ENCODE data around the gene GAS6.

DNA sequence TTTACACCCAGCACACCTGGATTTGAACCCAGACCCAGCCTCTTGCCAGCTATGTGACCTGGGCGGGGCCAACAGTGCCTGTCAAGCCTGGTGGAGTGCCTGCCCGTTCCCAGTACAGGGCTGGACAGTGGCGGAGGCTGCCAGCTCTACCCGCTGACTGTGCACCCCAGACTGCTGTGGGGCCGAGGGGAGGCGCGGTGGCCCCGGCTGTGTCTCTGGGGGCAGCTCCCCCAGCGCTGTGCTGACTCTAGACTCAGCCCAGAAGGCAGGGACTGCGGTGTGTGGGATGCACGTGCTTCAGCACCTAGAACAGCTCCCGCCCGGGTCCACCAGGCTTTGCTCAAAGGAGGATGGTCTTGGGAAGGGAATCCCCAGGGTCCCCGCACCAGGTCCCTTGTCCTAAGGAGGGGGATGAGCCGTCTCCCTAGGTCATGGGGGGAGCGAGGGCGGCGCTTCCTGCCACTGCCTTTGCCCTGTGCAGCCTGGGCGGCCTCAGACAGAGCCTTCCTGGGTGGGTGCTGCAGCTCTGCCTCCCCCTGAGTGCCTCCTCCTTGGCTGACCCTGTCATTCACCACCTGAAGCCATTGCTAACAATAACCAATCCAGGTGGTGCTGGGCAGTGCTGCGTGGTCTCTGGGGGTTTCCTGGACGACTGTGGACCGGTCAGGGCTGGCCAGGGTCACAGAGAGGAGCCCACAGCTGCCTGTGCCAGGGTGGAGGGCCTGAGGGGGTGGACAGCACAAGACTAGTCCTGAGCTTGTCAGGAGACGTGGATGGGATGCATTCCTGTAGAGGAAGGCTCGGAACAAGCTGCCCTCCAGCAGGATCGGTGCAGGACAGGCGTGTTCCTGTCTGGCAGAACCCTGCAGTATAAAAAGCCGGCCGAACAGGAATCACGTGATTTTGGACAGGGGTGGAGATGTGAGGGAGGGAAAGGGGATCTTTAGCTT is 86.3 kb downstream of the GAS6 start:
- no peak for TF ChIP-seq EZH2 (IDR thresholded peaks at IDR 0.05; ENCODE audit: insufficient read depth, poor library complexity, severe bottlenecking)
- TF ChIP-seq EZH2phosphoT487 (IDR thresholded peaks at IDR 0.05; ENCODE audit: insufficient read depth, low read depth), result no peak

Measured in GM23248 (cell line).